GM21367 (cell line): ENCODE measurements around the gene CEP131.
"Not testable (repeated sequence)": the region's sequence is repeated elsewhere in the genome, so short reads cannot be mapped to it uniquely, and the experiment has no call there.

Experiments
- ATAC-seq: cut with Tn5 transposase; IDR thresholded peaks from one replicate; pipeline ENCODE4 v1.9.1; 2021; ENCODE audit not compliant: unreplicated experiment

CEP131 gene

GRCh38 chr17:81228834-81229665, 6.3 kb upstream of the CEP131 start:
- no peak for ATAC-seq

GRCh38 chr17:81228420-81228819, 5.7 kb upstream of the CEP131 start:
- ATAC-seq: no peak

GRCh38 chr17:81227630-81228029, 4.9 kb upstream of the CEP131 start:
- ATAC-seq: not testable (repeated sequence)

GRCh38 chr17:81223762-81224130, 981 bp upstream of the CEP131 start:
- ATAC-seq: no peak

GRCh38 chr17:81222620-81222905, 202 bp downstream of the CEP131 start:
- ATAC-seq: no peak

- ATAC-seq: no peak
Measured at GRCh38 chr17:81221842-81222619, 734 bp downstream of the CEP131 start.

- ATAC-seq: no peak
Measured at GRCh38 chr17:81221371-81221841, 1.4 kb downstream of the CEP131 start.

GRCh38 chr17:81219476-81220180, 3.1 kb downstream of the CEP131 start:
- ATAC-seq: no peak

- ATAC-seq: no peak
Measured at GRCh38 chr17:81218991-81219390, 3.8 kb downstream of the CEP131 start.

GRCh38 chr17:81218459-81218858, 4.3 kb downstream of the CEP131 start:
- ATAC-seq: no peak

GRCh38 chr17:81217491-81217890, 5.3 kb downstream of the CEP131 start:
- no peak for ATAC-seq

- ATAC-seq: no peak
Measured at GRCh38 chr17:81213978-81214377, 8.8 kb downstream of the CEP131 start.

GRCh38 chr17:81212365-81212764, 10.4 kb downstream of the CEP131 start:
- no peak for ATAC-seq

GRCh38 chr17:81210868-81211267, 11.9 kb downstream of the CEP131 start:
- ATAC-seq: no peak

GRCh38 chr17:81210466-81210865, 12.3 kb downstream of the CEP131 start:
- no peak for ATAC-seq

- no peak for ATAC-seq
Measured at GRCh38 chr17:81209141-81209540, 13.6 kb downstream of the CEP131 start.

- no peak for ATAC-seq
Measured at GRCh38 chr17:81208651-81209050, 14.1 kb downstream of the CEP131 start.

GRCh38 chr17:81207610-81208581, 14.9 kb downstream of the CEP131 start:
- no peak for ATAC-seq

- ATAC-seq: no peak
Measured at GRCh38 chr17:81206657-81207056, 16.1 kb downstream of the CEP131 start.

- no peak for ATAC-seq
Measured at GRCh38 chr17:81206166-81206565, 16.6 kb downstream of the CEP131 start.

GRCh38 chr17:81204578-81204977, 18.2 kb downstream of the CEP131 start:
- no peak for ATAC-seq
